Measurements from ENCODE around the gene GLCCI1. TPM values are rescaled to one million over a fixed set of nuclear protein-coding genes. Genes with fewer than 3 reads are reported as not detected.

GLCCI1 gene
- total and polyA plus RNA-seq, 2 of the 8 experiments (the other 6 are each of a cell fraction or from before 2014, with no cell fraction given) = 12.4 to 27.7 TPM

- H3K27ac ChIP-seq (ENCODE audit: low read depth, low read length) = no peak overlapping the region
- 79% methylated on average over 4 of the region's 4 CpGs; no CpG with 5 or more reads in 1 of the 2 experiments for WGBS, 2 experiments (ENCODE audit: extremely low coverage in 1 of 2, insufficient coverage in 1 of 2, insufficient read length in 1 of 2, insufficient replicate concordance in 2 of 2, low coverage in 1 of 2, low lambda C conversion rate in 2 of 2, missing lambda C conversion rate in 1 of 2)
- H3K9me3 ChIP-seq (ENCODE audit: insufficient read depth in 2 of 2, low read depth in 1 of 2, low read length in 1 of 2) = no peaks in the 10 kb centered on the region
- H2BK20ac ChIP-seq (ENCODE audit: low read length) = no peak overlapping the region
- CTCF ChIA-PET (ENCODE audit: partially characterized antibody) = interaction anchor here (1.2 kb wide), 1 partner anchor 23 kb away, joined by 3 read pairs; no protein-coding TSS in a partner anchor
- no peak overlapping the region for H3K4me2 ChIP-seq (ENCODE audit: insufficient read depth in 1 of 2, low read depth in 2 of 2, low read length in 2 of 2)
- H4K8ac ChIP-seq (ENCODE audit: extremely low read depth, insufficient read depth, low read length) = no peak overlapping the region
- no peak overlapping the region for H3K14ac ChIP-seq (ENCODE audit: insufficient read length)
- no peaks in the 10 kb centered on the region for H3K27me3 ChIP-seq (replicated peaks in 1 of 4; ENCODE audit: control insufficient read depth in 3 of 4, extremely low read depth in 1 of 4, insufficient read depth in 3 of 4, low read length in 3 of 4)
- no peaks in the 10 kb centered on the region for H3K79me1 ChIP-seq (ENCODE audit: low read depth, low read length)
- H2AK5ac ChIP-seq (ENCODE audit: low read depth, low read length) = no peak overlapping the region
- POLR2A ChIA-PET (ENCODE audit: partially characterized antibody) = no interaction called here
- no peak overlapping the region for H3K23ac ChIP-seq (ENCODE audit: insufficient read length)
- peaks cover 0 to 6% (median 4%) of the 10 kb centered on the region in 4 experiments; a peak in 2 of 7 replicates for H3K4me1 ChIP-seq (replicated peaks in 1 of 4; ENCODE audit: control insufficient read depth in 3 of 4, insufficient read depth in 4 of 4, low read length in 3 of 4)
- H2BK5ac ChIP-seq (ENCODE audit: low read depth, low read length) = no peak overlapping the region
- H3K4ac ChIP-seq (replicated peaks; ENCODE audit: insufficient read length, low read depth, low read length) = no peak overlapping the region
- no peak overlapping the region for H2BK120ac ChIP-seq (replicated peaks; ENCODE audit: low read depth, low read length)
- H4K91ac ChIP-seq (replicated peaks; ENCODE audit: insufficient read length, low read length) = no peak overlapping the region
- H2BK12ac ChIP-seq (ENCODE audit: low read depth, low read length) = no peak overlapping the region
- no peak for TF ChIP-seq BACH1 (IDR thresholded peaks at IDR 0.05; ENCODE audit: low read length)
- TF ChIP-seq RXRA (IDR thresholded peaks at IDR 0.05; ENCODE audit: insufficient read depth, low read depth, low read length) = no peak
- TF ChIP-seq JUN (IDR thresholded peaks at IDR 0.05; ENCODE audit: low read depth, low read length) = no peak
- no peak for TF ChIP-seq GTF2F1 (IDR thresholded peaks at IDR 0.05; ENCODE audit: borderline replicate concordance, low read depth, low read length)
- no peak for TF ChIP-seq CBX5 (IDR thresholded peaks at IDR 0.05; ENCODE audit: low read depth, low read length)
- no peak for TF ChIP-seq PHF8 (conservative IDR thresholded peaks at IDR 0.05; ENCODE audit: low read depth, low read length)
- no peak for TF ChIP-seq EP300 (IDR thresholded peaks at IDR 0.05; ENCODE audit: borderline replicate concordance in 1 of 2, low read depth in 2 of 2, low read length in 2 of 2)
- H2BK15ac ChIP-seq (ENCODE audit: low read length) = no peak overlapping the region
- no peak for DNase-seq (ENCODE audit: low read depth in 1 of 2, low spot score in 2 of 2)
- no peak overlapping the region for H3K9ac ChIP-seq (replicated peaks in 1 of 4; ENCODE audit: extremely low read depth in 1 of 4, low read depth in 3 of 4, low read length in 3 of 4)
- no peaks in the 10 kb centered on the region for H4K20me1 ChIP-seq (replicated peaks in 1 of 2; ENCODE audit: control insufficient read depth in 1 of 2, insufficient read depth in 2 of 2, low read length in 2 of 2)
- FAIRE-seq = no peak
- no peaks in the 10 kb centered on the region for H3K36me3 ChIP-seq (ENCODE audit: control insufficient read depth in 2 of 4, insufficient read depth in 4 of 4, low read length in 3 of 4)
- H2AFZ ChIP-seq (ENCODE audit: low read length) = no peak overlapping the region
- H3K56ac ChIP-seq (replicated peaks; ENCODE audit: insufficient read length, low read depth, low read length) = no peak overlapping the region
- no peaks in the 10 kb centered on the region for H3K79me2 ChIP-seq (ENCODE audit: control insufficient read depth in 1 of 2, insufficient read depth in 2 of 2, low read length in 2 of 2)
- no peak overlapping the region for H3K18ac ChIP-seq (ENCODE audit: extremely low read depth, low read length)
- no peak overlapping the region for H3K4me3 ChIP-seq (ENCODE audit: extremely low read depth in 1 of 4, insufficient read depth in 2 of 4, low read depth in 3 of 4, low read length in 4 of 4)
- H4K5ac ChIP-seq (ENCODE audit: insufficient read length, low read depth, low read length) = no peak overlapping the region
- H3K23me2 ChIP-seq (ENCODE audit: low read depth, low read length) = no peaks in the 10 kb centered on the region
These were observed 33.7 kb upstream of the GLCCI1 start for GRCh38 chr7:7934945-7935344.
